C1 segment of cervical spinal cord (tissue), 14 donors: ENCODE measurements around the gene C16orf92.

Experiments used
- DNase-seq, 14 donors: peaks; one replicate each; lab custom pipeline; 2025; lab: John Stamatoyannopoulos, UW

Gene C16orf92

DNA sequence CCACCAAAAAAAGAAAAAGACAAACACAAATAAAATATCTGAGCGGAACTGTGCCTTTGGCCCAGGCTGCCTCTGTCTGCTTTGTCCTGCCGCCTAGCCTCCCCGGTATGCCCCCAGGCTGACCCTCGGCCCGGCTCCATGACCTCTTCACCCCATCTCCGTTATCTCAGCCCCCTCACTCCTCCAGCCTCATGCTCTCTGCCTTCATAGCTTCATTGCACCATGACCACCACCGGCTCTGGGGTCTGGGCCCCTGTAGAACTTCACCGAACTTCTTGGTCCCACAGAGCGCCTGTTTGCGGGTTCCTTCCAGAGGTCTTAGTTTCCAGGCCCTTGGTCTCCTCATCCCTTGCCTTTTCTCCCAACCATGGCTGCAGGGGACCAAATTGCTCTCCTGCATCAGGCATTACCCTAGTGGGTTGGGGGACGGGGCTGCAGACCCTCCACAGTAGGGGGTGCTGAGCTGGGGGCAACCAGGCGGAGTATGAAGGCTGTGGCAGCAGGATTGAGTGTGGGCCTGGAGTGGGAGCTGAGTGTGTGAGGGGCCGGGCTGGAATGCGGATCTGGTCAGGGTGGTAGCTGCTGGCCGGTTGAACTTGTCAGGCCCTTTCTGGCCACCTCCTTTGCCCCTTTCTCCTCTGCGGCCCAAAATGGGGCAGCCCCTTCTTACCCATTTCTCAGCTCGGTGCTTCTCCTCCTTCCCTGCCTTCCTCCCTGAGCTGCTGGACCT is 34.5 kb upstream of the C16orf92 start:
- no peak for DNase-seq

DNA sequence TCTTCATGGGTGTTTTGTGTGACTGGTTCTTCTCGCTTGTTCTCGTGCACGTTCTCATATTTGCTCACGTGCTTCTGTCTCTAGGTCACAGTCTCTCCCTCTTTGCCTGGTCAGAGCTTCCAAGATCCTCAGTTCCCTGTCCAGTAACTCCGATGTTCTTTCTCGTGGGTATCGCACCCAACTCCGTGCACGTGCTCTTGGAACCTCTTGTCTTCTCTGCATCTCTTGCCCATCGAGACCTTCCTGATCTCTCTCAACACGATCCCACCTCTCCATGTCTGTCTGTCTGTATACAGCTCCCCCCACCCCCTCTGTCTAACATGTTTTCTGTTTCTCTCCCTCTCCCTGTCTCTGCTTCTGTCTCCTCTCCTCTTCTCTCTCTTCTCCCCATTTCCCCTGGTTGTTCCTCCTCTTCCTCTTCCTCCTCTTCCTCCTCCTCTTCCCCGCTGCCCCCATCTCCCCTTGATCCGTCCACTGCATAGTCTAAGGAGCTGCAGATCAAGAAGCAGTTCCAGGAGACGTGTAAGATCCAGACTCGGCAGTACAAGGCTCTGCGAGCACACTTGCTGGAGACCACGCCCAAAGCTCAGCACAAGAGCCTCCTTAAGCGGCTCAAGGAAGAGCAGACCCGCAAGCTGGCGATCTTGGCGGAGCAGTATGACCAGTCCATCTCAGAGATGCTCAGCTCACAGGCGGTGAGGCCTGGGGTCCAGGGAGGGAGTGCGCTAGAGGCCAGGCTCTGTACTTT is 33.7 kb upstream of the C16orf92 start:
- DNase-seq = no peak

- no peak for DNase-seq
Observed at GRCh38 chr16:29990034-29990433, 33.0 kb upstream of the C16orf92 start.

GRCh38 chr16:29990883-29991570 is 32.0 kb upstream of the C16orf92 start:
- DNase-seq = no peak

- no peak for DNase-seq
Observed at GRCh38 chr16:29991571-29991904, 31.5 kb upstream of the C16orf92 start.

- no peak for DNase-seq
Observed at GRCh38 chr16:29992344-29992967, 30.5 kb upstream of the C16orf92 start.

GRCh38 chr16:29993191-29993902 is 29.7 kb upstream of the C16orf92 start:
- no peak for DNase-seq

GRCh38 chr16:29993903-29994599 is 28.9 kb upstream of the C16orf92 start:
- DNase-seq = no peak

GRCh38 chr16:29994600-29995323 is 28.2 kb upstream of the C16orf92 start:
- DNase-seq = peak in 3 of 14 donors; percentile 40 to 52 (median 47)

GRCh38 chr16:29995324-29995910 is 27.6 kb upstream of the C16orf92 start, which contains the start of gene HIRIP3:
HIRIP3 (minus strand) TSS chr16:29995617; CDS start chr16:29995605, 12 bp downstream.
- peak; percentile 35 to 94 (median 86) for DNase-seq

DNA sequence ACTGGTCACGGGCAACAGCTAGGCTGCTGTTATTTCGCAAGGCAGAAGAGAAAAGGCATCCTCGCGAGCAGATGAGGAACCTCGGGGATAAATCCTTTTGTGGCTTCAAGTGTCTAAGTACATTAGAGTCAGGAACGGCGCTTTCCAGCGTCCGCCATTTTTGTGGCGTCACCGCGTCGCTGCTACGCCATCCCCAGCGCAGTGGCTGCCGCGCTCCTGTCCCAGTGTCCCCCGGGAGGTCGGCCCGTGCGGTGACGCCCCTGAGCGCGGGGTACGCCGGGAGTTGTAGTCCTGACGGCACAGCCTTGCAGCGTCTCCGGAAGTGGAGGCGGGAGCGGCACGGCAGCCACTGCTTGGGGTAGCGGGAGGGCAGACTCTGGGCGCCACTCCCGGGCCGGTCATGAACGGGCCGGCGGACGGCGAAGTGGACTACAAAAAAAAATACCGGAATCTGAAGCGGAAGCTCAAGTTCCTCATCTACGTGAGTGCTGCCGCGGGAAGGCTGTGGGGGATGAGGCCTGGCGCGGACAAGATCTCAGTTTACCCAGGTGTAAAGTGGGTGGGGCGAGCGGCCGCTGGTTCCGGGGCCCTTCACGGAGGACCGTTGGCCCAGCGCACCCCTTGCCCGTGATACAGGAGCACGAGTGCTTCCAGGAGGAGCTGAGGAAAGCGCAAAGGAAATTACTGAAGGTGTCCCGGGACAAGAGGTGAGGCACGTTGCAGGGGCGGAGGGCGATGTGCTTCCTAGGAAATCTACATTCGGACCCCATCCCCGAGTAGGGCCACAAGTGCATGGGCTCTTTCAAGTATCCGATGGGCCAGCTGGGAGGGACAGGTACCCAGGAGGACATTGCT is 26.9 kb upstream of the C16orf92 start, which contains the start of gene INO80E:
Gene INO80E, plus strand, starts transcription at position 331 of the 855 bp plus-strand sequence. Its CDS starts 70 bp downstream, at position 401.
- DNase-seq = peak; percentile 76 to 98 (median 96)

DNA sequence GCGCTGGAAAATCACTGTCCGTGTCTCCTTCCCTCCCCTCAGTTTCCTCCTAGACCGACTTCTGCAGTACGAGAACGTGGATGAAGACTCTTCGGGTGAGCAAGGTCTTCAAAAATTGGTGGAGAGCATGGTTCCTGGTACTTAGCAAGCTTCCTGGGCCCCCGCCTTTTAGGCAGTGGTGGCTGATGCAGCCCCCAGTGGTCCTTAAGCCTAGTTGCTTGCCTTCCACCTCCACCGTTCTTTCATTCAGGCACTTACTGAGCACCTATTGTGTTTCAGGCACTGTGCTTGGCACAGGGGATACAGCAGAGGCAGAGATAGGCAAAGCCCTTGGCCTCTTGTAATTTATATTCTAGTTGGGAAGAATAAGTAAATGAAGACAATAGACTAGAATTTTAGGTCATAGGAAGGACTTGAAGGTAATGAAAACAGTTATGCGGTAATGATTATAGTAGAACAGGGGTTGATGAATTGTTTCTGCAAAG is 26.2 kb upstream of the C16orf92 start:
- no peak for DNase-seq

GRCh38 chr16:29999605-30000004 is 23.4 kb upstream of the C16orf92 start:
- DNase-seq = no peak

DNA sequence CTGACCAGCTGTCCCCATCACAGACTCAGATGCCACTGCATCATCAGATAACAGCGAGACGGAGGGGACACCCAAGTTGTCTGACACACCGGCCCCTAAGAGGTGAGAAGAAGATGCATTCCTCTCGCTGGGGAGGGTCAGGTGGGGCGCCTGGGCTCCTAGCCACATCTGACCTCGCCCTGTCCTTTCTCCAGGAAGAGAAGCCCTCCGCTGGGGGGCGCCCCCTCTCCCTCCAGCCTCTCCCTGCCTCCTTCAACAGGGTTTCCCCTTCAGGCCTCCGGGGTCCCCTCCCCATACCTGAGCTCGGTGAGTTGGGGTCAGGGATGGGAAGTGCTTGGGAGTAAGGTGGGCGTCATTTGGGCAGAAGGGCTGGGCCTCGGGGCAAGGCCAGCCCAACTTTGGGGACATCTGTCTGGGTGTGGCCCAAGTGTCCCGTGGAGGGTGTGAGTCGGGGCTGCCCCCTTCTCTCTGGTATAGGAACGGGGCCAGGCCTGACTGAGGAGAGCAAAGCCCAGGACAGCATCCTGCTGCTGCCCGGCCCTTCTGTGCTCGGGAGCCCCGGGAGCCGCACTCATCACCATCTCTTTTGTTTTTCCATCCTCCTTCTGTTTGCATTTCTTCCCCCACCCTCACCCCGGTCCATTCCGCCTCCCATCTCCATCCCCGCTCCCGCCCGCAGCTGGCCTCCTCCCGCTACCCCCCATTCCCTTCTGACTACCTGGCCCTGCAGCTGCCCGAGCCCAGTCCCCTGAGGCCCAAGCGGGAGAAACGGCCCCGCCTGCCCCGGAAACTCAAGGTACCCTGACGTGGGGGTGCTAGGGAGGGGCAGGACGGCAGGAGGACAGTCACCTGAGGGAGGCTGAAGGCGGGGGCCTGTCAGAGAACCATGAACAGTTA is 22.0 kb upstream of the C16orf92 start:
- DNase-seq = no peak

DNA sequence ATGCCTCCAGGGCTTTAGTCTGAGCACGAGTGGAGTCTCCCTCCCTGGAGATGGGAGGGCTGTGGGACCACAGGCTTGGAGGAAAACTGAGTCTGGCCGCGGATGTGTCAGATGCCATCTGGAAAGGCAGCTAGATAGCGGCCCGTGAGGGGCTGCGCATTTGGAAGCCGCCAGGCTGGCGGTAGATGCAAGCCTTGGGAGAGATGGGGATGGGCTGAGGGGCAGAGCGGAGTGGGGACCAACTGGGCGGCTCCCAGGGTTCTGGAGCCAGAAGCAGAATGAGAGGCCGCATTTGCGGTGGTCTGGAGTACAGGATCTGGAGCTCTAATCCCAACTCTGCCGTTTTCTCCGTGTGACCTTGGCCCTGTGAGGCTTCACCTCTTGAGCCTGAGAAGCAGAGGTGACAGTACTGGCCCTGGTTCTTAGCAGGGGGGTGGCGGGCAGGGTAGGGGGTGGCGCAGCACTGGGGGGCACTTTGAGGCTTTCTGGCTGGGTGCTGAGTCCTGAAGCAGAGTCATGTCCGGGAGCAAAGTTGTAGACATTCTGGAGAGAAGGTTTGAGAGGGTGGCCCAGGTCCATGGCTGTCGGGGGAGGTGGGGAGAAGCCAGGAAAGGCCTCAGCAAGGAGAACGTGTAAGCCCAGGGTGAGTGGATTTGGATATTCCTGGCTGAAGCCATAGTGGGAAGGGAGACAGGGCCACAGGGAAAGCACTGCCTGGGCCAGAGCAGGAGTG is 20.2 kb upstream of the C16orf92 start:
- no peak for DNase-seq

DNA sequence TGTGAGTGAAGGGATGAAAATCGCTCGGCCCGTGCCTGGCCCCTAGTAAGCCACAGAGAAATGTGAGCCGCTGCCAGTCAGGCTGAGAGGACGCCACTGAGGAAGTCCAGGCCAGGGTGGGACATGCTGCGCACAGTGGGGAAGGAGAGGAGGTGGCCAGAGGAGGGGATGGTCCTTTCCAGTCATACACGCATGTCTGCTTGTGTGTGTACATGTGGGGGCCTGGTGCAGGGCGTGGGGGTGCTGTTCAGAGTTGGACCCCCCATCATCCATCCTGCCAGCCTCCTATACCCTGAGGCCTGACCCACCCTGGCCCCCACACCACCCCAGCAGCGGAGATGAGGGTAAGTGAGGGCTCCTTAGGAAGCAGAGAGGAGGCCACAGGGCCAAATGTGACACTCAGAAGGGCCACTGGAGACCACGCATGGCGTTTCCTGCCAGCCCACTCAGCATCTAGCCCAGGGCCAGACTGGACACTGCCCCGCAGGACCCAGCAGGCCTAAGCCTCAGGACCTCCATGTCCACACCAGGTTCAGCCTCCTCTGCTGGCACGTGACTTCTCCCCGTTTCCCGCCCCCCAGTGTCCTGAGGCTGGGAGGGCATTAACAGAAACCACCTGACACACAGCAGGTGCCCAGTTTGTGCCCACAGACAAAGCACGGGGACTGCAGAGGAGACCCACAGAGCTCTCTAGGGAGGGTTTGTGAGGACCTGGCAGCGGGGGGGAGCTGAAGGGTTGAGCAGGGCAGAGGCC is 19.2 kb upstream of the C16orf92 start:
- DNase-seq = no peak
